HG02610 (cell line): ENCODE data around the gene KCNAB3.
A peak's percentile ranks its signal among the peaks of the same experiment; 100 is the strongest.
"Not testable (repeated sequence)": the region's sequence is repeated elsewhere in the genome, so short reads cannot be mapped to it uniquely, and the experiment has no call there.

Experiments
- ATAC-seq: cut with Tn5 transposase; IDR thresholded peaks from one replicate; pipeline ENCODE4 v1.9.1; 2021; ENCODE audit warnings: mild to moderate bottlenecking, moderate library complexity; ENCODE audit not compliant: unreplicated experiment

KCNAB3 gene

DNA sequence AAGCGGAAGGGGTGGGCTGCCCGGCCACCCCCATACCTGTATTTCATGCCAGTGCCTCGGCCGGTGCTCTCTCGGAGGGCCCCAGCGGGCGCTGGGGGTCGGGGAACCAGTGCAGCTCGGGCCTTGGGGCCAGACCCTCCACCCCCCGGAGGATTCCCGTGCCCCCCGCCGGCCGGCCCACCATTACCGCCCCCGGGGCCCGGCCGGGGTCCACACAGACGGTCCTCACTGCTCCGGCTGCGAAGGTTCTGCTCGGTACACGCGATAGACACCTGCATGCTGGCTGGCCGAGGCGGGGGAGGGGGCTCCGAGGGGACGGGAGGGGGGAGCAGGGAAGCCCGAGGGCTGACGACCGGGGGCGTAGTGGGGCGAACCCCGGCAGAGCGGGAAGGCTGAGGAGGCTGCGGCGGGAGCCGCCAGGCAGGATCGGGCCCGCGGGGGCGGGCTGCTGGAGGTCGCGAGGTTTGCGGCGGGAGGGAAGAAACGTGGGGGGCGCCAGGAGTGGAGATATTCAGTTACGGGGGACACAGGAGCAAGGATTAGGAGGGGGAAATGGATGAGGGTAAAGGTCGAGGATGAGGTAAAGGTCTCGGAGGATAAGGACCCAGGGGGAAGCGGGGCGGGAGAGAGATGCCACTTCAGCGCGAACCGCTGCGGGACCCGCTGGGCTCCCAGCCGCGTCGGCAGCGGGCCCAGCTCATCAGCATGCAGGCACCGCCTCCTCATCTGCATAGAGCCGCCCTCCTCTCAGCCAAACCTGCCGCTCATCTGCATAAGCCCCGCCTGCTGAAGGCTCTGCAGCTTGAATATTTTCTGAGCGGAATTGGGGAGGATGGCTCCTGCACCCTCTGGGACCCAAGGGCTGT lies at the start of gene KCNAB3:
TSS of gene KCNAB3 (minus strand) at position 699 of the 866 bp plus-strand sequence. CDS start at position 278, 421 bp downstream.
- ATAC-seq, result no peak

DNA sequence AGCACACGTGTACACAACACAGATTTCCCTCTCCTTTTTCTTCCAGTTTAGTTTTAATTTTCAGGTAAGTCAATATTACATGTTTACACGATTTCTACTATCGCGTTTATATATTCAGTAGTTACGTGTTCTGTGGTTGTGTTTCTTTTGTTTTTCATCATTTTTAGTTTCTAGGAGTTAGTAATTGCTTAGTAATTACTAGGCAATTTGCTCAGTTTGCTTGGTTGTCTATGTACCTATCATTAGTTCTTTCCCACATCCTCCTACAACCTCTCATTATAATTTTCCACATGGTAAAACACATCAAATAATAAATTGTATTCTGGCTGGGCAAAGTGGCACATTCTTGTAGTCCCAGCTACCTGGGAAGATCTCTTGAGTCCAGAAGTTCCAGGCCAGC lies 48.1 kb upstream of the KCNAB3 start:
- no peak for ATAC-seq

DNA sequence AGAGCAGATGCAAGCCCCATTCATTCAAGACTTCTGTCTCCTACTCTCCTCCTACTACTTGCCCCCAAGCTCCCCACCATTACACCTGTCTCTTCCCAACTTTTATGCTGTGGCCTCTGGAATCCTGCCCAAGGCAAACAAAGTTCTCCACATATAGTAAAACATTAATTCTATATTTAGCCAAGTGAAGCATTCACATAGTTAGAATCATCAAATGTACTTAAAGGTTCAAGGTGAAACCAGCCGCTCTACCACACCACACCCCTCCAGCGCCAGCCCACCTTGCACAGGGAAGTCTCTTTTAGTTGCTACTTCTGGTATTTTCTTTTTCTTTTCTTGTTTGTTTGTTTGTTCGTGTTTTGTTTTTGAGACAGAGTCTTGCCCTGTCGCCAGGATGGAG lies 47.4 kb upstream of the KCNAB3 start:
- no peak for ATAC-seq

DNA sequence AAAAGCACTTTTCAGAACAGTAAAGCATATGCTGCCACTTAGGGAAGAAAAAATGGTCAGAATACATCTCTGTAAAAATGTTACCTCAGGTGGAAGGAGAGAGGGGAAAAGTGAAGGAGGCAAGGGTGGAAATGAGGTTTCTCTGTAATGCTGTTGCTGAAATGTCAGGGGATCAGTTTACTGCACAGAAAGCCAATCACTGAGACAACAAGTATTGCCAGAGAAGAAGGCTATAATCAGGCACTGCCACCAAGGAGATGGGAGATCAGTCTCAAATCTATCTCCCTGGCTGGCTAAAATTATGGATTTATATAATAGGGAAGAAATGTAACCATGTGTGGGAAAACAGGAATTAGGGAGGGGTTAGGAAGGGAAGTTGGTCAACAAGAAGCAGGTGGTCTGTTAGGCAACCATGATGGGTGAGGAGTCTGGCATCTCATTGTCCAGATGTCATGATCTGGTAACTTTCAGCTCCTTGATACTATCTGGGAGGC lies 45.0 kb upstream of the KCNAB3 start:
- no peak for ATAC-seq

DNA sequence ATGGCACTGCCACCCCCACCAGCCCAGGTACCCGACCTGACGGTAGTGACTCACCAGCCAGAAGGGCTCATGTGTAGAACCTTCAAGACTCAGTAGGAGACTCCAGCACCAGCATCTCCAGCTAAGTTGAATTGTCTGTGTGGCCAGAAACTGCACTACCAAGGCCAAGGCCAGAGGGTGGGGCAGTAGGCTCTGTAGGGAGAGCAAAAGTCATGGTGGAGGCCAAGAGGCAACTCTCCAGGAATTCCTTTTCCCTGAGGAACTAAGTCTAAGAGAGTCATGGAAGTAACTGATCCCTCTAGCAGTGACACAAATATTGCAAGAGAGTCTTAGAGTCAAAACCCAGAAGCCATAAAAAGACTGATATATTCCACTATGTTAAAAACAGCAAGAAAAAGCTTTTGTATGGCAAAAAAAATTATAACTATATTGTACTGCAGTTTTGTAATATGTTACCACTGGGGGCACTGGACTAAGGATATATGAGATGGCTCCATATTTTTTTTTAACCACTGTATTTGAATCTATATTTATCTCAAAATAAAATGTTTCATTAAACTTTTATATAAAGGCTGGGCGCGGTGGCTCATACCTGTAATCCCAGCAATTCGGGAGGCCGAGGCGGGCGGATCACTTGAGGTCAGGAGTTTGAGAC lies 42.6 kb upstream of the KCNAB3 start:
- no peak for ATAC-seq

DNA sequence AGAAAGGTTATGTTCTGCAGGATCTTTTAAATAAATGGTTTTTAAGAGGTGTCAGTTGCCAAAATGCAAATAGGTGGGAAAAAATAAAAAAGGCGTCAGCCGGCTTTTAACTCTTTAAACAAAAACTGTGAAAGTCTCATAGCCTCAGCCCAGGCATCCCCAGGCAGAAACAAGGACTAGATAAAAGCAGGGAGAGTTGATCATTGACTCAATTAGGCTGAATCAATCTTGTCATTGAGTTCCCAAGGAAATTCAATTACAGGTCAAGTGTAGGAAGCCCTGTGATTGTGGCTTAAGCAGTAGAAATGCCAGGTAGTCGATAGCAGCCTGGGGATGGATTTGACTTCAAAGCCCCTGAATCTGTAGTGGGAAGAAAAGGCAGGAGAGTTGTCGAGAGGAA lies 42.0 kb upstream of the KCNAB3 start:
- no peak for ATAC-seq

DNA sequence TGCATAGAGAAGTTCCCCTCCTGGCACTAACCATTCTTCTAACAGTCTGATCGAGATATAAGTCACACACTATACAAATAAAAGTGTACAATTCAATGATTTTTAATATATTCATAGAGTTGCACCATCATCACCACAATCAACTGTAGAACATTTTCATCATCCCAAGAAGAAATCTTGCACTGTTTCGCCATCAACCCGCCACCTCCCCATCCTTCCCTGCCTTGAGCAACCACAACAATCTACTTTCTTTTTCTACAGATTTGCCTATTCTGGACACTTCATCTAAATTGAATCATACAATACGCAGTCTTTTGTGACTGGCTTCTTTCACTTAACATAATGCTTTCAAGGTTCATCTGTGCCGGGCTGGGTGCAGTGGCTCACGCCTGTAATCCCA lies 39.8 kb upstream of the KCNAB3 start:
- ATAC-seq, result no peak

DNA sequence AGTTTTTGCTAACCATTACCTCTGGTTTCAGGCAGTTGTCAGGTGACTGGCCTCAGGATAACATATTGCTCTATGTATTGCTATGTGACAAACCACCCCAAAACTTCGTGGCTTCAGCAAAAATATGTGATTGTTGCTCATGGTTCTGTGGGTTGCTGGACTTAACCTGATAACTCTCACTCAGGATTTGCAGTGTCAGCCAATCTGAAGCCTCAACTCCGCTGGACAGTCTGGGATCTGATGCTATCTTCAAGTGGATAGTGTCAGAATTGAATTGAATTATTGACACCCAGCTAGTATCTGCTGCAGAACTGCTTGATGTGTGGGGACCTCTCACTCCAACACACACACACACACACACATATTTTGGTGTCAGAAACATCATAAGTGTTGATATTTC lies 38.1 kb upstream of the KCNAB3 start:
- ATAC-seq, result no peak

DNA sequence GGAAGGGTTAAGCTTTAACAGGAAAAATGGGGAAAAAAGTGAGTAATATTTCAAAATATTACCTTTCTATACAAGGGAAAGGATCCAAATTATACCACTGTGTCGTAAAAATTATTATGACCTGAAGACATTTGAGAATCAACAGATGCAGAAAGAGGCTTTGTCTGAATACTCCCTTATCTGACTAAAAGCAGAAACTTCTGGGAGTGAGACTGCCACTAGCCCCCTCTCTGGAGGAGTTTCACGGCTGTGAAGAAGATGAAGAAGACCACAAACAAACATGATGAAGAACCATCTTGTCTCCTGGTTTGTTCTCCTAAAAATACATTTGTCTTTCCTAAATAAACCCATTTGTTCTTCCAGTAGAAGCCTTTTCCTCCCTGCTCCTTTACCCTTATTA lies 31.8 kb upstream of the KCNAB3 start:
- ATAC-seq, result no peak

DNA sequence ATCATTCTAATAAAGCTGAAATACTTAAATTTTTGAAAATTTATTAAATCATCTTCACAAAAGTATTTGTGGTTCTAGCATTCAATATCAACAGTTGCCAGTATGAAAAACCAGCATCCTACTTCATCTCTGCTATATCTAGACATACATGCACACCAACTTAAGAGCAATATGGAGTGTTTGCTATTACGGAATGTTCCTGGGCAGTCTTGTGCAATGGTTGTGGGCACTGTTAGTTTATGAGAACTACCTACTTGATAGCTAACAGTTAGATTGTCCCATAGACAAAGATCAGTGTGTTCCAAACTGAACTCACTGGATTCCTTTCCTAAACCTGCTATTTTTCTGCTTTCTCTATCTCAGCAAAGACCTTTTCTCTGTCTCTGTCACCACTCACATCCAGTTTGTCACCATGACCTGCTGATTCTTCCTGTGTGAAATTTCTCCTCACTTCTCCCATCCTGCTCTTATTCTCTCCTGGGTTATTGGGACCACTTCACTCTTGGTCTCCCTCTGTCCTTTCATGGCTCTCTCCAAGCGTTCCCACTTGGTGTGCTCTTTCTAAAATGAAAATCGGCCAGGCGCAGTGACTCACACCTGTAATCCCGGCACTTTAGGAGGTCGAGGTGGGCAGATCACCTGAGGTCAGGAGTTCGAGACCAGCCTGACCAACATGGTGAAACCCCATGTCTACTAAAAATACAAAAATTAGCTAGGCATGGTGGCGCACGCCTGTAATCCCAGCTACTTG lies 30.0 kb upstream of the KCNAB3 start:
- ATAC-seq, result no peak

DNA sequence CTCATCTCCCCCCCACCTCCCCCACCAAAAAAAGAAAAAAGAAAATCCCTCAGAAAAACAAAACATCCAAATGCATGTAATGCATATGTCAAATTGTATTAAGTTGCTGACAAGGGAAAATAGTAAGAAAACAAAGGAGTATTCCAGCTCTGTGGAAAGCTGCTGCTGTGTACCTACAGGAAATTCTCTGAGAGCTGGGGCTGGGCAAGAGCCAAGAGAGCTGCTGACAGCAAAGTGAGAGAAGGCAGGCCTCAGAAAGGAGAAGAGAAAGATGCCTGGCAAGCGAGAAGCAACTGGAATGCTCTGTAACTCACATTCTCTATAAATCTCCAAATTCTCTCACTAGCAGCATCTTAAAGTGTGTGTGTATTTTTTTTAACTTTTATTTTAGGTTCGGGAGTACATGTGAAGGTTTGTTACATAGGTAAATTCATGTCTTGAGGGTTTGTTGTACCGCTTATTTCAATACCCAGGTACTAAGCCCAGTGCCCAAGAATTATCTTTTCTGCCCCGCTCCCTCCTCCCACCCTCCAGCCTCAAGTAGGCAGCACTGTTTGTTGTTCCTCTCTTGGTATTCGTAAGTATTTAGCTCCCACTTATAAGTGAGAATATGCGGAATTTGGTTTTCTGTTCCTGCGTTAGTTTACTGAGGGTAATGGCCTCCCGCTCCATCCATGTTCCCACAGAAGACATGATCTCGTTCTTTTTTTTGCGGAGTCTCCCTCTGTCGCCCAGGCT lies 26.7 kb upstream of the KCNAB3 start:
- no peak for ATAC-seq

DNA sequence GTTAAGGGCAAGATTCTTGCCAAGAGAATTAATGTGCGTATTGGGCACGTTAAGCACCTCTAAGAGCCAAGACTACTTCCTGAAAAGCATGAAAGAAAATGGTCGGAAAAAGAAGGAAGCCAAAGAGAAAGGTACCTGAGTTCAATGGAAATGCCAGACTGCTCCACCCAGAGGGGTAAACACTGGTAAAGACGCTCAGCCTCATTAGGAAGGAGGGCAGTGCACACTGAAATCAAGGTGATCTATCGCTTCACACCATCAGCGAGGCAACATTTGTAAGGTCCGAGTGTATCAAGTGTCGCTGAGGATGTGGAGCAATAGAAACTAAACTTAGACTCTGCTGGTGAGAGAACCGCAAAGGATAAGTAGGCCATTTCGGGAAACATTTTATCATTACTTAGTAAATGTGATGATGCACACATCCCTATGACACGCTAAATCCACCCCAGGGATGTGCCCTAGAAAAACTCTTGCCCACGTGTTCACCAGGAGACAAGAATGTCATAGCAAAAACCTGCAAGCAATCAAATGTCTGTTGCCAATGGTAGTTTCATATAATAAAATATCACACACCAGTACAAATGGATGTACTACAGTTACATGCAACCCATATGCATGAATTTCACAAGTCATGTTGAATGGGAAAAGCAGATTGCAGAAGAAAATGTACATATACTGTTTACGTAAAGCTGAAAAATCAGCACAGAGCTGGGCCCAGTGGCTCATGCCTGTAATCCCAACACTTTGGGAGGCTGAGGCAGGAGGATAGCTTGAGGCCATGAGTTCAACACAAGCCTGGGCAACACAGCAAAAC lies 26.0 kb upstream of the KCNAB3 start:
- ATAC-seq, result no peak

DNA sequence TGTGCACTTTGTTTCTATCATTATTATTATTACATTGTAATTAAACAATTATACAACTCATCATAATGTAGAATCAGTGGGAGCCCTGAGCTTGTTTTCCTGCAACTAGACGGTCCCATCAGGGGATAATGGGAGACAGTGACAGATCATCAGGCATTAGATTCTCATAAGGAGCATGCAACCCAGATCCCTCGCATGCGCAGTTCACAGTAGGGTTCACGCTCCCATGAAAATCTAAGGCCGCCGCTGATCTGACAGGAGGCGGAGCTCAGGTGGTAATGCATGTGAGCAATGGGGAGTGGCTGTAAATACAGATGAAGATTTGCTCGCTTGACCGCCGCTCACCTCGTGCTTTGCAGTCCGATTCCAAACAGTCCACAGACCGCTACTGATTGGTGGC lies 23.6 kb upstream of the KCNAB3 start:
- not testable (repeated sequence) for ATAC-seq

DNA sequence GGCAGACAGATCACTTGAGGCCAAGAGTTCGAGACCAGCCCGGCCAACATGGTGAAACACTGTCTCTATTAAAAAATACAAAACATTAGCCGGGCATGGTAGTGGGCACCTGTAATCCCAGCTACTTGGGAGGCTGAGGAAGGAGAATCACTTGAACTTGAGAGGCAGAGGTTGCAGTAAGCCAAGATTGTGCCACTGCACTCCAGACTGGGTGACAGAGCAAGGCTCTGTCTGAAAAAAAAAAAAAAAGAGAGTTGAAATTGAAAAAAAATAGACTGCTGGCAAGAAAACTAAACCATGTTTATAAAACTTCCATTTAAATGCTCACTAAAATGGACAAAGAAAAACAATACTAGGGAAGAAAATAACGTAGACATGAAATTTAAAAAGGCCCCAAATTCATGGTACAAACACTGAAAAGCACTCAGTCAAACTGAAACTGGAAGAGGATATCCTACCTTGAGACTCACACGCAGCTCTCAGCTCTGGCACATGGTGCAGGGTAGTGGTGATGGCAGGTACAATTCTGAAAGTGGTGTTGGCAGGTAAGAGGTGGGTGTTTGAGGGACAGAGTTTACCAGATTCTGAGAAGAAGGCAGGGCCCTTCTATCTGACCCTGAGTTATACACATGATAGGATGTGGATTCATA lies 21.6 kb upstream of the KCNAB3 start:
- ATAC-seq, result peak; percentile 70

DNA sequence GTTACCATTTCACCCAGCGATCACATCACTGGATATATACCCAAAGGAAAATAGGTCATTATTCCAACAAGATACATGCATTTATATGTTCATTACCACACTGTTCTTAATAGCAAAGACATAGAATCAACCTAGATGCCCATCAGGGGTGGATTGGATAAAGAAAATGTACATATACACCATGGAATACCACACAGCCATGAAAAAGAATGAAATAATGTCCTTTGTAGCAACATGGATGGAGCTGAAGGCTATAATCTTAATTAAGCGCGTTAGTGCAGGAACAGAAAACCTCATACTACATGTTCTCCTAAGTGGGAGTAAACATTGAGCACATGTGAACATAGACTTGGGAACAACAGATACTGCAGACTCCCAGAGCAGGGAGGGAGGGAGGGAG lies 20.9 kb upstream of the KCNAB3 start:
- ATAC-seq, result no peak

DNA sequence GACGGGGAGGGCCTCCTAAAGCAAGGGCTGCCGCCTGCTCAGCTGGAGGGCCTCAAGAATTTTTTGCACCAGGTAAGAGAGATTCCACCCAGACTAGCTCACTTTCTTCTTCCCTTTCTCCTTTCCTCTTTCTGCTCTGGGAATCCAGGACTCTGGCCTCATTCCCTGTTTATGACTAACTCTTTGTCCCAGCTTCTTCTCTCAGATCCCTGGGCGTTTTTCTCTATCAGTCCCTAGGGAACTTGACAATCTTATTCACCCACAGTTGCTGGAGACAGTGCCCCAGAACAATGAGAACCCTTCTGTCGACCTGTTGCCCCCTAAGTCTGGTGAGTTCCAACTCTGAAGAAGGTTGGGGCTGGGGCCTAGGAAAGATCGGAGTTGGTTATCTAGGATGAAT lies 18.0 kb upstream of the KCNAB3 start:
- ATAC-seq, result no peak

DNA sequence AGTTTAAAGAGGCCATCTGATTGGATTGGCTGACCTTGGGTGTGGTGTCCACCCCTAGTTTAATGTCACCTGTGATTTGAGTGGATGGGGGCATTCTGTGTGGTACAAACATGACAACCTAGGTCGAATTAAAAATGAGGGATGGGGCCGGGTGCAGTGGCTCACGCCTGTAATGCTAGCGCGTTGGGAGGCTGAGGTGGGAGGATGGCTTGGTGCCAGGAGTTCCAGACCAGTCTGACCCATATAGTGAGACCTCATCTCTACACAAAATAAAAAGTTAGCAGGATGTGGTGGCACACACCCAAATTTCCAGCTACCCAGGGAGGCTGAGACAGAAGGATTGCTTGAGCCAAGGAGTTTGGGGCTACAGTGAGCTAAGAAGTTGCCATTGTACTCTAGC lies 16.8 kb upstream of the KCNAB3 start:
- ATAC-seq, result no peak

DNA sequence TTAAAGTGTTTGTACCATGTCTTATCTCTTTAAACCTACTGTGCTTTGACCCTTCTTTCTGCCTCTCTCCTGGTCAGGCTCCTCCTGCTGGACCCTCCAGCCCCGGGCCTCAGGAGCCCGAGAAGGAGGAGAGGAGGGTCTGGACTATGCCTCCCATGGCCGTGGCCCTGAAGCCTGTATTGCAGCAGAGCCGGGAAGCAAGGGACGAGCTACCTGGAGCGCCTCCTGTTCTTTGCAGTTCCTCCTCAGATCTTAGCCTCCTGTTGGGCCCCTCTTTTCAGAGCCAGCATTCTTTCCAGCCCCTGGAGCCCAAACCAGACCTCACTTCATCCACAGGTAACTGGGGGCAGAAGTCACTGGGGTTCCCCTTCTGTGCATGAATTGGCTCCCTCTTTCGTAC lies 16.0 kb upstream of the KCNAB3 start:
- ATAC-seq, result no peak

DNA sequence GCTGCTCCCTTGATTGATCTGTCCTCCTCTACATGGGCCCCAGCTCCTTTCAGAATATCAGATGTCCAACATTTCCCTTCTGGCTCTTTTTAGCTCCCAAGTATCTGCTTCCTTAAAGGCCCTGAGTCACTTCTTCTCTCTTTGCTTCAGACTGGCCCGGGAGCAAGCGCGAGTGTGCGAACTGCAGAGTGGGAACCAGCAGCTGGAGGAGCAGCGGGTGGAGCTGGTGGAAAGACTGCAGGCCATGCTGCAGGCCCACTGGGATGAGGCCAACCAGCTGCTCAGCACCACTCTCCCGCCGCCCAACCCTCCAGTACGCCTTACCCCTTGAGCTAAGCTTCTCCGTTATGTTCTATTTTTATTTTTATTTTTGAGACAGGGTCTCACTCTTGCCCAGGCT lies 14.7 kb upstream of the KCNAB3 start:
- ATAC-seq, result no peak

DNA sequence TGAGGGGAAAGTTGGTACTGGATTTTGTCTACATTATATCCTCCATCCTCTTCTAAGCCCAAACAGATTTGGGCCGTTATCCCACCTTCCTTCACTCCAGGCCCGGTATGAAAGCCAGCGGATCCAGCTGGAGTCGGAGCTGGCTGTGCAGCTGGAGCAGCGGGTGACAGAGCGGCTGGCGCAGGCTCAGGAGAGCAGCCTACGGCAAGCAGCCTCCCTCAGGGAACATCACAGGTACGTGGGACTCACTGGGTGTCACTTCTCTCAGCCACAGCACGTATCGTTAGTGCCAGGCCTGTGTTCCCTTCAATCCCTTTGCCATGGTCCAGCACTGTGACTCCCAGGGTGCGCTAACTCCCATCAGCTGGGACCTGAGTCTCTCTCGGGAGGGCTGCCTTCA lies 13.6 kb upstream of the KCNAB3 start:
- no peak for ATAC-seq
